RWPE2 (cell line): Measurements from ENCODE around the gene UNC50.
A peak's percentile ranks its signal among the peaks of the same experiment; 100 is the strongest.

Experiments
- ATAC-seq: fragments of 200-7000 bp; cut with Tn5 transposase; 3 replicates; pipeline ENCODE4 v1.9.1; 2021; ENCODE audit warnings: low read depth
- DNase-seq: peaks from one replicate; pipeline ENCODE4 v3.0.0-alpha.2; 2020; ENCODE audit warnings: low spot score
- H3K27ac ChIP-seq: fragments of 450-650 bp; 2 replicates; pipeline ENCODE4 v1.5.1; 2017; ENCODE audit warnings: mild to moderate bottlenecking; ENCODE audit not compliant: poor library complexity, severe bottlenecking
- H3K27me3 ChIP-seq: fragments of 250-450 bp; sonication (Bioruptor Pico); 2 replicates; pipeline ENCODE4 v1.5.1; 2021; ENCODE audit warnings: mild to moderate bottlenecking, moderate library complexity; ENCODE audit not compliant: insufficient read depth, poor library complexity, severe bottlenecking
- H3K36me3 ChIP-seq: fragments of 250-450 bp; sonication (Bioruptor Pico); 2 replicates; pipeline ENCODE4 v1.5.1; 2020; ENCODE audit warnings: low read depth, mild to moderate bottlenecking, moderate library complexity
- H3K4me1 ChIP-seq: fragments of 250-450 bp; sonication (Bioruptor Pico); 2 replicates; pipeline ENCODE4 v1.5.1; 2021; ENCODE audit warnings: mild to moderate bottlenecking, moderate library complexity; ENCODE audit not compliant: insufficient read depth, poor library complexity, severe bottlenecking
- H3K4me3 ChIP-seq: fragments of 250-450 bp; sonication (Bioruptor Pico); 2 replicates; pipeline ENCODE4 v1.5.1; 2021; ENCODE audit warnings: mild to moderate bottlenecking, moderate library complexity; ENCODE audit not compliant: severe bottlenecking
- H3K9me3 ChIP-seq: fragments of 250-450 bp; sonication (Bioruptor Pico); 2 replicates; pipeline ENCODE4 v1.5.1; 2021; ENCODE audit warnings: mild to moderate bottlenecking, moderate library complexity; ENCODE audit not compliant: severe bottlenecking
- TF ChIP-seq, protein P1 (sequence below): fragments of 450-650 bp; IDR thresholded peaks from one replicate; pipeline ENCODE4 v1.5.1; 2017; ENCODE audit warnings: mild to moderate bottlenecking, moderate library complexity; ENCODE audit not compliant: poor library complexity, severe bottlenecking

The UNC50 gene

DNA sequence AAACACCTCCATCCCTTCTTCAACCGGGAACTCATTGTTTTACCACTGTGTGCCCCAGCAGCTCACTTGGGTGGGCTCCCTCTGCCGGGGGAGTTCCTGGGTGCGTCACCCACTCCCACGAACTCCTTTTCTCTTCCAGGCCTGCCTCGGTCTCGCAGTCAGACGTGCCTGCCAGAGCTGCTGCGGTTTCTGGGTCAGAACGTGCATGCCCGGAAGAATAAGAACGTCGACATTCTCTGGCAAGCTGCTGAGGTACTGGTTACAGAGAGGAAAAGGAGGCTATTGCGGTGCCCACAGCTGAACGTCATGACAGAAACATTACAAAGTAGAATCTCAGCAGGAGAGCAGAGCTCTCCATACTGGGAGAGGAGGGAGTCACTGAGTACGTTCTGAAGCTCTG lies 35.7 kb upstream of the UNC50 start:
- ATAC-seq: no peak
- no peak overlapping the region for H3K4me3 ChIP-seq
- no peak overlapping the region for H3K27ac ChIP-seq
- 0 out of 2 replicates have a peak, but pooled peaks cover 7% of the 10 kb centered on the region for H3K36me3 ChIP-seq
- H3K27me3 ChIP-seq: no peaks in the 10 kb centered on the region
- H3K9me3 ChIP-seq: no peaks in the 10 kb centered on the region
- no peaks in the 10 kb centered on the region for H3K4me1 ChIP-seq
- TF ChIP-seq, protein P1, sequence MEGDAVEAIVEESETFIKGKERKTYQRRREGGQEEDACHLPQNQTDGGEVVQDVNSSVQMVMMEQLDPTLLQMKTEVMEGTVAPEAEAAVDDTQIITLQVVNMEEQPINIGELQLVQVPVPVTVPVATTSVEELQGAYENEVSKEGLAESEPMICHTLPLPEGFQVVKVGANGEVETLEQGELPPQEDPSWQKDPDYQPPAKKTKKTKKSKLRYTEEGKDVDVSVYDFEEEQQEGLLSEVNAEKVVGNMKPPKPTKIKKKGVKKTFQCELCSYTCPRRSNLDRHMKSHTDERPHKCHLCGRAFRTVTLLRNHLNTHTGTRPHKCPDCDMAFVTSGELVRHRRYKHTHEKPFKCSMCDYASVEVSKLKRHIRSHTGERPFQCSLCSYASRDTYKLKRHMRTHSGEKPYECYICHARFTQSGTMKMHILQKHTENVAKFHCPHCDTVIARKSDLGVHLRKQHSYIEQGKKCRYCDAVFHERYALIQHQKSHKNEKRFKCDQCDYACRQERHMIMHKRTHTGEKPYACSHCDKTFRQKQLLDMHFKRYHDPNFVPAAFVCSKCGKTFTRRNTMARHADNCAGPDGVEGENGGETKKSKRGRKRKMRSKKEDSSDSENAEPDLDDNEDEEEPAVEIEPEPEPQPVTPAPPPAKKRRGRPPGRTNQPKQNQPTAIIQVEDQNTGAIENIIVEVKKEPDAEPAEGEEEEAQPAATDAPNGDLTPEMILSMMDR: no peak
- DNase-seq: no peak

DNA sequence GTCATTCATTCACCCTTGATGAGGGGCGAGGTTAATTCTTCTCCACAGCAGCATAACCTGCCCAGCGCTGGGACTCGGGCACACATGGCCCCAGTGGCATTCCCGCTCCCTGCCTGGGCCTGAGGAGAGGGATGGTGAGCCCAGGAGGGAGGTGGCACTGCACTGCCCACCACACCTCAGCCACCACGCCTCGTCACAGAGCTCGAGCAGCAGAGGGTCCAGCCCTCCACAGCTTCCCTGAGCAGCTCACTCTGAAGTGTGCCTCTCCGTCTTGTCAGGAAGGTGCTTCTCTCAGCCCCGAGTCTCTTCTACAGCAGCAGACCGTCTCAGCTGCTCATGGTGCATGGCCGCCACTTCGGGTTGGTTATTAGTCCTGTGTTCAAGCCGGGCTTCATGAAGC lies 35.0 kb upstream of the UNC50 start:
- TF ChIP-seq, protein P1: no peak
- H3K27ac ChIP-seq: no peak overlapping the region
- DNase-seq (no peak), ATAC-seq (no peak)
- no peaks in the 10 kb centered on the region for H3K27me3 ChIP-seq
- H3K4me3 ChIP-seq: no peak overlapping the region
- 0 out of 2 replicates have a peak, but pooled peaks cover 7% of the 10 kb centered on the region for H3K36me3 ChIP-seq
- no peaks in the 10 kb centered on the region for H3K4me1 ChIP-seq
- no peaks in the 10 kb centered on the region for H3K9me3 ChIP-seq

DNA sequence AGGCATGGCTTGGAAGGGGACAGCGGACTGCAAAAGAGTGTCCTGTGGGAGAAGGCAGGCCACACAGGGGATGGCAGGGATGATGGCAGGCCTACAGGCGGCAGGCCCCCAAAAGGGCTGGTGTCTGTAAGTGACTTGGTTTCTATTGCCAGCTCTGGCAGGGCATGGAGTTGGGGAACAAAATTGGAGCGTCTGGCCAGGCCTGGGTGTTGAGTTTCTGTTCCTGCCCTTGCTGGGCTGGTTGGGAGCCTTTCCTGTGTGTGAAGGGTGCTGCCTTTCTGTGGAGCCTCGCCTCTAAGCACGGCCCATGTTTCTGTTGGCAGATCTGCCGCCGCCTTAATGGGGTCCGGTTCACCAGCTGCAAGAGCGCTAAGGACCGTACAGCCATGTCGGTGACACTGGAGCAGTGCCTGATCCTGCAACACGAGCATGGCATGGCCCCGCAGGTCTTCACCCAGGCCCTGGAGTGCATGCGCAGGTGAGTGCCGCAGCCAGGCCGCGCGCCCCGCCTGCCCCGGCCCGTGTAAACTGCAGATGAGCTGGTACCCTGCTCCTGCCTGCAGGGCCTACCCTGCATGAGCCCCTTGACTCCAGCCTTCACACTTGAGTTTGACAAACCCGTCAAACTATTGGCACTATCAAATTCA lies 31.6 kb upstream of the UNC50 start:
- no peak for ATAC-seq
- no peak for DNase-seq
- no peaks in the 10 kb centered on the region for H3K36me3 ChIP-seq

DNA sequence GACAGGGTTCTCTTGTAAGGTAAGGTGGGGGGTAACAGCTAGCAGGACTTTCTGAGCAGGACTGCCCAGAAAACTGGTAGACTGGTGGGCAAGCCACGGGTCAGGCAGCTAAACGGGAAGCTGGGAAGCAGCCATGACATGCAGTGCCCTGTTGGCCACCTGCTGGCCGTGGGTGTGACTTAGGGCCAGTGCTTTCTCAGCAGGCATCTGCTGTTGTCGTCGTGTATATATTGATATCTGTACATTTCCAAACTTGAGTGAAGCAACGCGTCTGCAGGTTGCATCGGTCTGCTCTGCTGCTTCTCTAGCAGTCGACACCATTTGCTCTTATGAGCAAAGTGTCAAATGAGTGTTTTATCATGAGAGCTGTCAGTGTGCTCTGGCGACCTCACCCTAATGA lies 31.1 kb upstream of the UNC50 start:
- Histone ChIP-seq H3K4me3 (no peak overlapping the region), H3K27ac (no peak overlapping the region), H3K9me3 (no peaks in the 10 kb centered on the region), H3K36me3 (no peaks in the 10 kb centered on the region), H3K27me3 (no peaks in the 10 kb centered on the region), H3K4me1 (no peaks in the 10 kb centered on the region)
- TF ChIP-seq, protein P1: peak; percentile 5
- DNase-seq: no peak
- ATAC-seq: no peak

More for the DNA sequence above, 31.6 kb upstream of the UNC50 start:
- H3K9me3 ChIP-seq: no peaks in the 10 kb centered on the region
- no peaks in the 10 kb centered on the region for H3K4me1 ChIP-seq
- no peak overlapping the region for H3K27ac ChIP-seq
- TF ChIP-seq, protein P1: no peak
- no peak overlapping the region for H3K4me3 ChIP-seq
- H3K27me3 ChIP-seq: no peaks in the 10 kb centered on the region

DNA sequence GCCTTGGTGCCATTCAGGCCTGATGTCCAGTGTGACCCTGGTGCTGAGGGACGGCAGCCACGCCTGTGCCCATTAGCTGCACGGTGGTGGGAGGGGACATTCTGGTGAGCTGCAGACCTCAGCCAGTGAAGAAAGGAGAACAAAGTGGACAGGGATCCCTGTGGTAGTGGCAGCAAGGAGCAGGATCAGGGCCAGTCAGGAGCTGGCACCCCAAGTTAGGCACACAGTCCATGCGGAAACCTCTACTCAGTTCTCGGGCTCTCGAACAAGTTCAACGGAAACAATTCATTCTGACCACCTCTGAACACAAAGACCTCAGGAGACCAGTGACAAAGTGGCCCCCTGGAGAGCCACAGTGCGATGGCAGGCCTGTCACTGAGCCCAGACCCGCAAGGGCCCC lies 30.2 kb upstream of the UNC50 start:
- Histone ChIP-seq H3K4me1 (no peaks in the 10 kb centered on the region), H3K4me3 (no peak overlapping the region), H3K27me3 (no peaks in the 10 kb centered on the region), H3K36me3 (peaks cover 3% of the 10 kb centered on the region; the same call in 1 of the 2 replicates), H3K9me3 (no peaks in the 10 kb centered on the region), H3K27ac (no peak overlapping the region)
- ATAC-seq (no peak), DNase-seq (no peak)
- TF ChIP-seq, protein P1: no peak
